Thymus (tissue), 11 donors: ENCODE results near the gene EXOC1. TPM values are rescaled to one million over a fixed set of nuclear protein-coding genes. Genes with fewer than 3 reads are reported as not detected.
"Not testable (repeated sequence)": the region's sequence is repeated elsewhere in the genome, so short reads cannot be mapped to it uniquely, and the experiment has no call there.

Experiments
- DNase-seq, 9 donors: peaks; one replicate each; pipeline ENCODE4 v3.0.0-alpha.2; 2013; ENCODE audit warnings: low spot score in 9 of 9, low read depth in 6 of 9, missing footprints in 1 of 9
- H3K27ac ChIP-seq, 2 donors: one replicate each; pipeline ENCODE4 v1.5.1; 2013; ENCODE audit warnings: control low read depth in 1 of 2, low read depth in 1 of 2, low read length in 1 of 2, mild to moderate bottlenecking in 1 of 2, moderate library complexity in 1 of 2
- H3K27me3 ChIP-seq, 2 donors: one replicate each; pipeline ENCODE4 v1.5.1; 2013; ENCODE audit warnings: low read length in 1 of 2; ENCODE audit not compliant: control insufficient read depth in 2 of 2, insufficient read depth in 1 of 2
- H3K36me3 ChIP-seq, 2 donors: one replicate each; pipeline ENCODE4 v1.5.1; 2013; ENCODE audit warnings: low read length in 1 of 2, mild to moderate bottlenecking in 1 of 2, moderate library complexity in 1 of 2; ENCODE audit not compliant: control insufficient read depth in 2 of 2, insufficient read depth in 2 of 2
- H3K4me1 ChIP-seq, 2 donors: one replicate each; pipeline ENCODE4 v1.5.1; 2013; ENCODE audit warnings: low read length in 2 of 2; ENCODE audit not compliant: control insufficient read depth in 2 of 2, insufficient read depth in 2 of 2
- H3K4me3 ChIP-seq, 2 donors: one replicate each; pipeline ENCODE4 v1.5.1; 2013; ENCODE audit warnings: low read length in 2 of 2, control low read depth in 1 of 2, mild to moderate bottlenecking in 1 of 2
- H3K9me3 ChIP-seq, 2 donors: one replicate each; pipeline ENCODE4 v1.5.1; 2013; ENCODE audit warnings: low read length in 1 of 2, mild to moderate bottlenecking in 1 of 2; ENCODE audit not compliant: control insufficient read depth in 2 of 2, insufficient read depth in 1 of 2
- WGBS: extraction: QIAGEN DNeasy Blood & Tissue Kit; methylation state at CpG from one replicate; pipeline ENCODE4 v1.1.7; 2013; 5-methylcytosine and 5-hydroxymethylcytosine counted together
- polyA plus RNA-seq: library from polyadenylated mRNA; stranded (reverse); fragments of 200-250 nt; gene quantifications from one replicate; pipeline ENCODE4 v1.2.3, GENCODE V29; 2013
- total RNA-seq: library from RNA; stranded (reverse); fragments of 120-200 nt; gene quantifications from one replicate; pipeline ENCODE4 v1.2.4, GENCODE V29; 2013
- donor health status: healthy.

The EXOC1 gene
- total and polyA plus RNA-seq, 2 donors: 30.5 to 38.8 TPM

DNA sequence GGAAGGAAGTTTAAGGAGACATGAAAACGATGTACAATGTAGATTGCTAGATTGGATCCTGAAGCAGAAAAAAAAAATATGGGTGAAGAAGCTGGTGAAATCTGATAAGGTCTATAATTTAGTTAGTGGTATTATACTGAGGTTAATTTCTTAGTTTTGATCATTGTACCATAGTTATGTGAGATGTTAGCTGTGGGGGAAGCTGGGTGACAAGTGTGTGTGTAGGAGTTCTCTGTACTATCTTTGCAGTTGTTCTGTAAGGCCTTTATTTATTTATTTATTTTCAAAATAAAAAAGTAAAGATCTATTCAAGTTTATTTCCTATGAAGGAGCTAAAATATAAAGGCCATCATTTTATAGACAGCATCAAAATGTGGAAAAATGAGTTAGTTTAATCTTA lies 12.5 kb upstream of the EXOC1 start:
- Histone ChIP-seq H3K36me3 (no peaks in the 10 kb centered on the region), H3K27ac (no peak overlapping the region), H3K4me1 (no peaks in the 10 kb centered on the region), H3K9me3 (no peaks in the 10 kb centered on the region), H3K27me3 (no peaks in the 10 kb centered on the region), H3K4me3 (no peak overlapping the region)
- 97% methylated on average over 1 of the region's 1 CpG for WGBS
- DNase-seq: no peak

GRCh38 chr4:55841373-55842239 lies 11.8 kb upstream of the EXOC1 start:
- not testable (repeated sequence) for H3K4me1 ChIP-seq, H3K4me3 ChIP-seq, H3K27me3 ChIP-seq, H3K9me3 ChIP-seq, H3K27ac ChIP-seq, DNase-seq, H3K36me3 ChIP-seq
- 90% methylated on average over 21 of the region's 22 CpGs for WGBS

GRCh38 chr4:55842312-55842711 lies 11.1 kb upstream of the EXOC1 start:
- DNase-seq, H3K27me3 ChIP-seq, H3K27ac ChIP-seq, H3K4me1 ChIP-seq, H3K4me3 ChIP-seq, H3K9me3 ChIP-seq, H3K36me3 ChIP-seq: not testable (repeated sequence)
- 91% methylated on average over 10 of the region's 10 CpGs for WGBS

DNA sequence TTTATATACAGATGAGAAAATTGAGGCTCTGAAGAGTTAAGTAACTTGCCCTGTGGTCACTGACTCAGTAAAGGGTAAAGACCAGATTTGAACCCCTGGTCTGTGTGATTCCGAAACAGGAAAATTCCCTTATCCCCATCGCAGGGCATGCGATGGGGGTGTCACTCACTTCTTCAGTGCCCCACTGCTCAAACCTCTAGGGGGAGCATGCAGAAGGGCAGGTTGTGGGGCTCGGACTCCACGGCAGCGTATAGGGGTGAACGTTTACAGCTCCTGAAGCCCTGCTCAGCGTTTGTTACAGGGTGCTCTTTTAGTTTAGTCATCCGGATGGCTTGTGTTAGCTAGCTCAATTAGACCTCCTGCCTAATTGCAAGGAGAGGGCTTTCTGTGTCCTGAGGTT lies 3.7 kb upstream of the EXOC1 start:
- Histone ChIP-seq H3K27me3 (peaks cover 0 to 2% of the 10 kb centered on the region in 2 donors), H3K27ac (no peak overlapping the region), H3K36me3 (no peaks in the 10 kb centered on the region), H3K9me3 (no peaks in the 10 kb centered on the region), H3K4me1 (peaks cover 6 to 9% of the 10 kb centered on the region in 2 donors), H3K4me3 (no peak overlapping the region)
- WGBS: 91% methylated on average over 9 of the region's 9 CpGs
- DNase-seq: no peak

DNA sequence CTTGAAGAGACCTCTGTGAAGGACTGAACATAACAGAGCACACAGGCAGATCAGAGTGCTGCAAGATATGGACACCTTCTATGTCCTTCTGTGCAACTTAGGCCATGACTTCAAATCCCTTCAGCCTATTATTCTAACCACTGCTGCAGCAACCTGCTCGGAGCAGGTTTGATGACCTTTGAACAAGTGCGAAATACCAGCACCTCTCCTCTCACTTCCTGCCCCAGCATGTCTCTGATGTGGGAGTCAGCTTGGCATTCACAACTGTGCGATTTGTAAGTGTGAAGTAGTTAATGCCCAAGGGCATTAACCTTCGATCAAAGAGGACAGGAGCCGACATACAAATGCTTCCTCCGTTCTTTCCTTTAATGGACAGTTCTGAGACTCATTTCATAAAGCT lies 1.6 kb upstream of the EXOC1 start:
- no peak overlapping the region for H3K27ac ChIP-seq
- peaks cover 0 to 2% of the 10 kb centered on the region in 2 donors for H3K27me3 ChIP-seq
- 87% methylated on average over 6 of the region's 6 CpGs for WGBS
- peaks cover 6 to 11% of the 10 kb centered on the region in 2 donors for H3K4me1 ChIP-seq
- no peaks in the 10 kb centered on the region for H3K9me3 ChIP-seq
- H3K36me3 ChIP-seq: no peaks in the 10 kb centered on the region
- peak in 1 of 9 donors; percentile 26 for DNase-seq
- H3K4me3 ChIP-seq: no peak overlapping the region

GRCh38 chr4:55854129-55854528 lies 681 bp downstream of the EXOC1 start:
- no peaks in the 10 kb centered on the region for H3K9me3 ChIP-seq
- DNase-seq: peak in 1 of 9 donors; percentile 19
- peak overlapping the region in 1 of 2 donors; percentile 1 for H3K27ac ChIP-seq
- H3K36me3 ChIP-seq: no peaks in the 10 kb centered on the region
- H3K4me1 ChIP-seq: peaks cover 6 to 11% of the 10 kb centered on the region in 2 donors
- H3K27me3 ChIP-seq: peaks cover 0 to 2% of the 10 kb centered on the region in 2 donors
- H3K4me3 ChIP-seq: peak overlapping the region; percentile 99 to 100
- WGBS: 21% methylated on average over 7 of the region's 7 CpGs

DNA sequence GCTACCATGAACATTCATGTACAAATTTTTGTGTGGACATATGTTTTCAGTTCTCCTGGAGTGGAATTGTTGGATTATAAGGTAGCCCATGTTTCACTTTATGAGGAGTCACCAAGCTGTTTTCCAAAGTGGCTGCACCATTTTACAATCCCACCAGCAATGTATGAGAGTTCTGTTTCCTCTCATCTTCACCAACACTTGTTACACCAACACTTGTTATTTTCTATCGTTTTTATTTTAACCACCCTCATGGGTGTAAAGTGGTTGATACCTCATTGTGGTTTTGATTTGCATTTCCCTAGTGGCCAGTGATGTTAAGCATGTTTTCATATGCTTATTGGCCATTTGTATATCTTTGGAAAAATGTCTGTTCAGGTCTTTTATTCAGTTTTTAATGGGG lies 4.1 kb downstream of the EXOC1 start:
- Histone ChIP-seq H3K4me3 (no peak overlapping the region), H3K27ac (no peak overlapping the region), H3K4me1 (peaks cover 6 to 11% of the 10 kb centered on the region in 2 donors), H3K9me3 (no peaks in the 10 kb centered on the region), H3K27me3 (no peaks in the 10 kb centered on the region), H3K36me3 (peaks cover 4 to 14% of the 10 kb centered on the region in 2 donors)
- no peak for DNase-seq
- 99% methylated on average over 1 of the region's 1 CpG for WGBS

- H3K36me3 ChIP-seq: peaks cover 7 to 21% of the 10 kb centered on the region in 2 donors
Observed at GRCh38 chr4:55859711-55860110, 6.3 kb downstream of the EXOC1 start.

GRCh38 chr4:55864577-55865223 lies 11.3 kb downstream of the EXOC1 start:
- Histone ChIP-seq H3K4me3 (no peak overlapping the region), H3K27me3 (no peaks in the 10 kb centered on the region), H3K27ac (no peak overlapping the region), H3K36me3 (peaks cover 11 to 36% of the 10 kb centered on the region in 2 donors), H3K9me3 (no peaks in the 10 kb centered on the region), H3K4me1 (no peaks in the 10 kb centered on the region)
- no peak for DNase-seq
- WGBS: 100% methylated on average over 1 of the region's 1 CpG

More at GRCh38 chr4:55859711-55860110, 6.3 kb downstream of the EXOC1 start:
- Histone ChIP-seq H3K4me1 (peaks cover 0 to 2% of the 10 kb centered on the region in 2 donors), H3K9me3 (no peaks in the 10 kb centered on the region), H3K4me3 (no peak overlapping the region), H3K27me3 (no peaks in the 10 kb centered on the region), H3K27ac (no peak overlapping the region)
- DNase-seq: no peak
- WGBS: 72% methylated on average over 2 of the region's 2 CpGs
